HCT116 (cell line): Measurements from ENCODE around the gene PPP2R5C. TPM values are rescaled to one million over a fixed set of nuclear protein-coding genes. Genes with fewer than 3 reads are reported as not detected.

Experiments
- ATAC-seq: fragments of 200-7000 bp; cut with Tn5 transposase; 2 replicates; pipeline ENCODE4 v1.9.1; 2020; ENCODE audit warnings: mild to moderate bottlenecking, moderate library complexity
- BruUV-seq: library from RNA; stranded (reverse); fragments of 400-500 nt; replicated peaks from 2 replicates; lab custom pipeline; 2021; lab: Mats Ljungman, UMichigan
- CTCF ChIA-PET: fragments of 300-600 bp; sonication (Branson Sonifier 250); formaldehyde crosslinking; loops from one replicate; lab custom pipeline; 2021; ENCODE audit warnings: antibody characterized with exemption; lab: Charles Lee
- POLR2A ChIA-PET: fragments of 300-600, 350-600 bp; sonication (Branson Sonifier 250); formaldehyde crosslinking; loops from one replicate; lab custom pipeline; 2021; ENCODE audit warnings: antibody characterized with exemption; lab: Charles Lee
- RAD21 ChIA-PET, 2 experiments: fragments of 300-600 bp; sonication (Branson Sonifier 250); formaldehyde crosslinking; loops; one replicate each; lab custom pipeline; 2023; ENCODE audit warnings: low total read pairs in 2 of 2; ENCODE audit not compliant: uncharacterized antibody in 2 of 2, unreplicated experiment in 2 of 2, low non-redundant PET in 1 of 2; lab: Charles Lee
- DNase-seq: peaks from one replicate; pipeline ENCODE4 v3.0.0-alpha.2; 2010; ENCODE audit warnings: low read depth, low spot score
- H2AFZ ChIP-seq: fragments of 200-600 bp; shearing (Covaris generic), sonication (generic); 2 replicates; pipeline ENCODE4 v1.6.1; 2017; ENCODE audit warnings: low read depth, mixed run types, mixed read lengths, antibody characterized with exemption, low read length; ENCODE audit not compliant: poor library complexity, severe bottlenecking
- H3K27ac ChIP-seq: 2 replicates; pipeline ENCODE4 v1.5.1; 2012; ENCODE audit warnings: low read depth, low read length
- H3K27me3 ChIP-seq: fragments of 200-600 bp; sonication (generic); 2 replicates; pipeline ENCODE4 v1.6.1; 2016; ENCODE audit warnings: mixed run types, low read length, mixed read lengths; ENCODE audit not compliant: insufficient read depth
- H3K36me3 ChIP-seq, 2 experiments: fragments of 200-500 bp in 1 of 2; fragments of 200-600 bp in 1 of 2; sonication (Bioruptor generic) in 1 of 2; sonication (generic) in 1 of 2; 2 replicates each; pipeline versions ENCODE4 v1.5.1 to v1.6.1; 2014 to 2016; ENCODE audit warnings: low read length in 2 of 2, inconsistent platforms in 1 of 2, mixed read lengths in 1 of 2, mixed run types in 1 of 2; ENCODE audit not compliant: insufficient read depth in 2 of 2, control insufficient read depth in 1 of 2
- H3K4me1 ChIP-seq, 2 experiments: fragments of 200-600 bp in 1 of 2; sonication (generic) in 1 of 2; 2 replicates each; pipeline versions ENCODE4 v1.5.1 to v1.6.1; 2012 to 2017; ENCODE audit warnings: low read length in 2 of 2, inconsistent platforms in 1 of 2, mild to moderate bottlenecking in 1 of 2, mixed read lengths in 1 of 2, mixed run types in 1 of 2, moderate library complexity in 1 of 2; ENCODE audit not compliant: insufficient read depth in 2 of 2, control insufficient read depth in 1 of 2
- H3K4me2 ChIP-seq: fragments of 200-600 bp; sonication (generic); 2 replicates; pipeline ENCODE4 v1.6.1; 2017; ENCODE audit warnings: mixed run types, low read length, mixed read lengths
- H3K4me3 ChIP-seq, 2 experiments: fragments of 200-600 bp in 1 of 2; sonication (generic) in 1 of 2; replicated peaks in 1 of 2; 2 replicates each; pipeline ENCODE4 v1.5.1; 2011 to 2016; ENCODE audit warnings: low read length in 2 of 2, control low read depth in 1 of 2, low read depth in 1 of 2, mild to moderate bottlenecking in 1 of 2, mixed read lengths in 1 of 2, mixed run types in 1 of 2
- H3K79me2 ChIP-seq: fragments of 200-600 bp; sonication (generic); 2 replicates; pipeline ENCODE4 v1.6.1; 2017; ENCODE audit warnings: mild to moderate bottlenecking, mixed run types, low read length, moderate library complexity, mixed read lengths; ENCODE audit not compliant: insufficient read depth
- H3K9ac ChIP-seq: fragments of 200-600 bp; sonication (generic); 2 replicates; pipeline ENCODE4 v1.6.1; 2016; ENCODE audit warnings: low read length, mixed read lengths
- H3K9me2 ChIP-seq: fragments of 200-600 bp; sonication (generic), shearing (Covaris generic); 2 replicates; pipeline ENCODE4 v1.6.1; 2017; ENCODE audit warnings: mixed run types, mild to moderate bottlenecking, moderate library complexity; ENCODE audit not compliant: insufficient read depth
- H3K9me3 ChIP-seq, 2 experiments: fragments of 200-500 bp in 1 of 2; fragments of 200-600 bp in 1 of 2; sonication (Bioruptor generic) in 1 of 2; sonication (generic) in 1 of 2; 2 replicates each; pipeline ENCODE4 v1.6.1; 2014 to 2017; ENCODE audit warnings: low read length in 2 of 2, mixed read lengths in 2 of 2, inconsistent platforms in 1 of 2, low read depth in 1 of 2, mild to moderate bottlenecking in 1 of 2, mixed run types in 1 of 2, moderate library complexity in 1 of 2; ENCODE audit not compliant: control insufficient read depth in 1 of 2, insufficient read depth in 1 of 2
- H4K20me1 ChIP-seq: fragments of 200-600 bp; sonication (generic), shearing (Covaris generic); 2 replicates; pipeline ENCODE4 v1.6.1; 2017; ENCODE audit warnings: mixed run types, mild to moderate bottlenecking, moderate library complexity; ENCODE audit not compliant: insufficient read depth
- CBX3 ChIP-seq: IDR thresholded peaks from 2 replicates; pipeline ENCODE4 v1.6.1; 2012; ENCODE audit warnings: low read depth
- EGR1 ChIP-seq: IDR thresholded peaks from 2 replicates; pipeline ENCODE4 v1.6.1; 2012; ENCODE audit warnings: low read depth
- FOSL1 ChIP-seq: IDR thresholded peaks from 2 replicates; pipeline ENCODE4 v1.6.1; 2012; ENCODE audit warnings: low read depth
- JUND ChIP-seq: IDR thresholded peaks from 2 replicates; pipeline ENCODE4 v1.6.1; 2012
- SRF ChIP-seq: IDR thresholded peaks from 2 replicates; pipeline ENCODE4 v1.6.1; 2012; ENCODE audit warnings: low read depth
- ZFX ChIP-seq: fragments of 450-650 bp; IDR thresholded peaks from 2 replicates; pipeline ENCODE4 v1.6.1; 2017
- ZNF274 ChIP-seq: fragments of 200-500 bp; sonication (Bioruptor generic); IDR thresholded peaks from 2 replicates; pipeline ENCODE4 v1.6.1; 2014; ENCODE audit warnings: mild to moderate bottlenecking, low read depth, low read length, inconsistent platforms
- intact Hi-C: fragments of 100-400 bp; cut with micrococcal nuclease; formaldehyde crosslinking; loops from 2 replicates; pipeline ENCODE4 v1.10.0; 2022
- total RNA-seq: library from RNA; stranded (reverse); gene quantifications from one replicate; pipeline ENCODE4 v1.2.1, GENCODE V29; 2021; ENCODE audit not compliant: unreplicated experiment
- TF ChIP-seq, protein P1 (sequence below): IDR thresholded peaks from 2 replicates; pipeline ENCODE4 v1.6.1; 2012; ENCODE audit warnings: low read depth
- TF ChIP-seq, protein P2 (sequence below): IDR thresholded peaks from 2 replicates; pipeline ENCODE4 v1.6.1; 2012
- TF ChIP-seq, protein P3 (sequence below): IDR thresholded peaks from 2 replicates; pipeline ENCODE4 v1.6.1; 2011; ENCODE audit warnings: mild to moderate bottlenecking, low read length, moderate library complexity; ENCODE audit not compliant: insufficient replicate concordance; ENCODE audit errors: extremely low read depth

The PPP2R5C gene
- total RNA-seq, 1 experiment from 2014 or later: 117 TPM

DNA sequence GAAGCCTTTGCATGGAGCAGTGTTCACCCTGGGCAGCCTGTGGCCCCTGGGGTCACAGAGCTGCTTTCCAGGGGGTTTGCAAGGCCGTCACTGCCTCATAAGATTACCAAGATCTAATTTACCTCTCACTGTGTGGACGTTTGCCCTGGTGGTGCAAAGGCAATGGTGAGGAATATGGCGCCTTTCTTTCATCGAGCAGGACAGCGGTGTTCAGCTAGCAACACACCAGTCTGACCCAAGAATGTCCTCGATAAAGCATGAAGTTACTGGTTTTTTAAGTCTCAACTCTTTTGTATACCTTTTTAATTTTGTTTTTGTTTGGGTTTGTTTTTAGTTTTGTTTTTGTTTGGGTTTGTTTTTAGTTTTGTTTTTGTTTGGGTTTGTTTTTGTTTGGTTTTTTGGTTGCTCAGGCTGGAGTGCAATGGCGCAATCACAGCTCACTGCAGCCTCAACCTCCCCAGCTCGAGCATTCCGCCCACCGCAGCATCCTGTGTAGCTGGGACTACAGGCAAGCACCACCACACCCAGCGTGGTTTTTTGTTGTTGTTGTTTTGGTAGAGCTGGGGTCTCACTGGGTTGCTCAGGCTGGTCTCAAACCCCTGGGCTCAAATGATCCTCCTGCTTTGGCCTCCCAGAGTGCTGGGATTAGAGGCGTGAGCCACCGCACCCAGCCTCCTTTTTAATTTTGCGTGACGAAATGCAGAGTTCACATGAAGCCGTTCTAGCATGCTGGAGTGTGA lies 57.9 kb downstream of the PPP2R5C start (continued):
- TF ChIP-seq, protein P1, sequence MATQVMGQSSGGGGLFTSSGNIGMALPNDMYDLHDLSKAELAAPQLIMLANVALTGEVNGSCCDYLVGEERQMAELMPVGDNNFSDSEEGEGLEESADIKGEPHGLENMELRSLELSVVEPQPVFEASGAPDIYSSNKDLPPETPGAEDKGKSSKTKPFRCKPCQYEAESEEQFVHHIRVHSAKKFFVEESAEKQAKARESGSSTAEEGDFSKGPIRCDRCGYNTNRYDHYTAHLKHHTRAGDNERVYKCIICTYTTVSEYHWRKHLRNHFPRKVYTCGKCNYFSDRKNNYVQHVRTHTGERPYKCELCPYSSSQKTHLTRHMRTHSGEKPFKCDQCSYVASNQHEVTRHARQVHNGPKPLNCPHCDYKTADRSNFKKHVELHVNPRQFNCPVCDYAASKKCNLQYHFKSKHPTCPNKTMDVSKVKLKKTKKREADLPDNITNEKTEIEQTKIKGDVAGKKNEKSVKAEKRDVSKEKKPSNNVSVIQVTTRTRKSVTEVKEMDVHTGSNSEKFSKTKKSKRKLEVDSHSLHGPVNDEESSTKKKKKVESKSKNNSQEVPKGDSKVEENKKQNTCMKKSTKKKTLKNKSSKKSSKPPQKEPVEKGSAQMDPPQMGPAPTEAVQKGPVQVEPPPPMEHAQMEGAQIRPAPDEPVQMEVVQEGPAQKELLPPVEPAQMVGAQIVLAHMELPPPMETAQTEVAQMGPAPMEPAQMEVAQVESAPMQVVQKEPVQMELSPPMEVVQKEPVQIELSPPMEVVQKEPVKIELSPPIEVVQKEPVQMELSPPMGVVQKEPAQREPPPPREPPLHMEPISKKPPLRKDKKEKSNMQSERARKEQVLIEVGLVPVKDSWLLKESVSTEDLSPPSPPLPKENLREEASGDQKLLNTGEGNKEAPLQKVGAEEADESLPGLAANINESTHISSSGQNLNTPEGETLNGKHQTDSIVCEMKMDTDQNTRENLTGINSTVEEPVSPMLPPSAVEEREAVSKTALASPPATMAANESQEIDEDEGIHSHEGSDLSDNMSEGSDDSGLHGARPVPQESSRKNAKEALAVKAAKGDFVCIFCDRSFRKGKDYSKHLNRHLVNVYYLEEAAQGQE: no peak
- TF ChIP-seq, protein P2, sequence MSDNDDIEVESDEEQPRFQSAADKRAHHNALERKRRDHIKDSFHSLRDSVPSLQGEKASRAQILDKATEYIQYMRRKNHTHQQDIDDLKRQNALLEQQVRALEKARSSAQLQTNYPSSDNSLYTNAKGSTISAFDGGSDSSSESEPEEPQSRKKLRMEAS: no peak
- no peak for TF ChIP-seq ZNF274
- TF ChIP-seq SRF: no peak
- no peak for TF ChIP-seq ZFX
- TF ChIP-seq CBX3: no peak
- TF ChIP-seq JUND: no peak

DNA sequence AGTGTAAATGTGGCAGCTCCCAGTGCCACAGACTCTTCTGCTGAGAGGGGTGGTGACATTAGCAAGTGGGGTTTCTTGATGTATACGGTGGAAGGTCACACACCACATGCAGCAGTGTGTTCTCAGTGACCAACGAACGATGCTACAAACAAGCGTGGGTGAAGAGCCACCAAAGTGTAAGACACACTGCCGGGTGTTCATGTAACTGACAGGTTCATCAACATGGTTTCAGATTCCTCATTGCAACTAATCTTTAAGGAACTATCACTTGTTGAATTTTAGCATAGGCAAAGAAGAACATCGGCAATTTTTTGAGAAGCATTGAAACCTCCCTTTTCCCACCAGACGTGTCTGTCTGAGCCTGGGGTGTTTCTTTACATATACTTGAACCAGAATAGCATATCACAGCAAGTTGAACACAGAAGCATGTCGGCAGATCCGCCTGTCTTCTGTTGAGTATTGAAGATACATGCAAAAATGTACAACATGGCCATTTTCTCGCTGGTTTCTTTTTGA lies 58.8 kb downstream of the PPP2R5C start:
- RAD21 ChIA-PET: no interaction called here
- ATAC-seq: no peak

More for the DNA sequence above, 58.8 kb downstream of the PPP2R5C start:
- Histone ChIP-seq H3K36me3 (no peaks in the 10 kb centered on the region), H3K27me3 (no peaks in the 10 kb centered on the region), H3K9ac (no peak overlapping the region), H3K27ac (no peak overlapping the region), H3K9me2 (no peaks in the 10 kb centered on the region), H2AFZ (no peak overlapping the region), H3K4me2 (no peak overlapping the region), H3K4me3 (no peak overlapping the region), H3K79me2 (peaks cover 95% of the 10 kb centered on the region), H4K20me1 (0 out of 2 replicates have a peak, but pooled peaks cover 8% of the 10 kb centered on the region), H3K4me1 (no peaks in the 10 kb centered on the region), H3K9me3 (no peaks in the 10 kb centered on the region)
- no peak for DNase-seq
- ChIA-PET CTCF (no interaction called here), POLR2A (no interaction called here)
- TF ChIP-seq EGR1 (no peak), SRF (no peak), FOSL1 (no peak)
- TF ChIP-seq, protein P3, sequence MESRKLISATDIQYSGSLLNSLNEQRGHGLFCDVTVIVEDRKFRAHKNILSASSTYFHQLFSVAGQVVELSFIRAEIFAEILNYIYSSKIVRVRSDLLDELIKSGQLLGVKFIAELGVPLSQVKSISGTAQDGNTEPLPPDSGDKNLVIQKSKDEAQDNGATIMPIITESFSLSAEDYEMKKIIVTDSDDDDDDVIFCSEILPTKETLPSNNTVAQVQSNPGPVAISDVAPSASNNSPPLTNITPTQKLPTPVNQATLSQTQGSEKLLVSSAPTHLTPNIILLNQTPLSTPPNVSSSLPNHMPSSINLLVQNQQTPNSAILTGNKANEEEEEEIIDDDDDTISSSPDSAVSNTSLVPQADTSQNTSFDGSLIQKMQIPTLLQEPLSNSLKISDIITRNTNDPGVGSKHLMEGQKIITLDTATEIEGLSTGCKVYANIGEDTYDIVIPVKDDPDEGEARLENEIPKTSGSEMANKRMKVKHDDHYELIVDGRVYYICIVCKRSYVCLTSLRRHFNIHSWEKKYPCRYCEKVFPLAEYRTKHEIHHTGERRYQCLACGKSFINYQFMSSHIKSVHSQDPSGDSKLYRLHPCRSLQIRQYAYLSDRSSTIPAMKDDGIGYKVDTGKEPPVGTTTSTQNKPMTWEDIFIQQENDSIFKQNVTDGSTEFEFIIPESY: no peak
- BruUV-seq: no TSS peak
- intact Hi-C loops: no loop called here
